GM12801 (cell line): ENCODE results near the gene HDAC11.

Source experiments
- TF ChIP-seq, protein P1 (sequence below): IDR thresholded peaks from one replicate; pipeline ENCODE4 v1.5.1; 2011; ENCODE audit warnings: control low read depth; ENCODE audit not compliant: insufficient read length; ENCODE audit errors: extremely low read depth

The HDAC11 gene

DNA sequence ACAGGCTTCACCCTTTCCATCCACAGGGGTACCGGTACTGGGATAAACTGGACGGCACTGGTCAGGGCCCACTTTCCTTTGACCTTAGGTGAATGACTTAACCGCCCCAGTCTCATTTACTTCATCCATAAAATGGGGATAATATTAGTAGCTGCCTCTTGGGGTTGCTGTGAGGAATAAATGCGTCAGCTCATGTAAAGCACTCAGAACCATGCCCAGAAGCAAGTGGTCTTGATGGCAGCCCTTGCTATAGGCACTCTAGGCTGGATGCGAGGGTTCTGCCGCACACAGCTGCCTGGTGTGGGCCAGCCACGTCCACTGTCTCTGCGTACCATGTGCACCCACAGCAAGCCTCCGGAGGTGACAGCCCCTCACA is 36.6 kb downstream of the HDAC11 start:
- TF ChIP-seq, protein P1, sequence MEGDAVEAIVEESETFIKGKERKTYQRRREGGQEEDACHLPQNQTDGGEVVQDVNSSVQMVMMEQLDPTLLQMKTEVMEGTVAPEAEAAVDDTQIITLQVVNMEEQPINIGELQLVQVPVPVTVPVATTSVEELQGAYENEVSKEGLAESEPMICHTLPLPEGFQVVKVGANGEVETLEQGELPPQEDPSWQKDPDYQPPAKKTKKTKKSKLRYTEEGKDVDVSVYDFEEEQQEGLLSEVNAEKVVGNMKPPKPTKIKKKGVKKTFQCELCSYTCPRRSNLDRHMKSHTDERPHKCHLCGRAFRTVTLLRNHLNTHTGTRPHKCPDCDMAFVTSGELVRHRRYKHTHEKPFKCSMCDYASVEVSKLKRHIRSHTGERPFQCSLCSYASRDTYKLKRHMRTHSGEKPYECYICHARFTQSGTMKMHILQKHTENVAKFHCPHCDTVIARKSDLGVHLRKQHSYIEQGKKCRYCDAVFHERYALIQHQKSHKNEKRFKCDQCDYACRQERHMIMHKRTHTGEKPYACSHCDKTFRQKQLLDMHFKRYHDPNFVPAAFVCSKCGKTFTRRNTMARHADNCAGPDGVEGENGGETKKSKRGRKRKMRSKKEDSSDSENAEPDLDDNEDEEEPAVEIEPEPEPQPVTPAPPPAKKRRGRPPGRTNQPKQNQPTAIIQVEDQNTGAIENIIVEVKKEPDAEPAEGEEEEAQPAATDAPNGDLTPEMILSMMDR, result no peak

DNA sequence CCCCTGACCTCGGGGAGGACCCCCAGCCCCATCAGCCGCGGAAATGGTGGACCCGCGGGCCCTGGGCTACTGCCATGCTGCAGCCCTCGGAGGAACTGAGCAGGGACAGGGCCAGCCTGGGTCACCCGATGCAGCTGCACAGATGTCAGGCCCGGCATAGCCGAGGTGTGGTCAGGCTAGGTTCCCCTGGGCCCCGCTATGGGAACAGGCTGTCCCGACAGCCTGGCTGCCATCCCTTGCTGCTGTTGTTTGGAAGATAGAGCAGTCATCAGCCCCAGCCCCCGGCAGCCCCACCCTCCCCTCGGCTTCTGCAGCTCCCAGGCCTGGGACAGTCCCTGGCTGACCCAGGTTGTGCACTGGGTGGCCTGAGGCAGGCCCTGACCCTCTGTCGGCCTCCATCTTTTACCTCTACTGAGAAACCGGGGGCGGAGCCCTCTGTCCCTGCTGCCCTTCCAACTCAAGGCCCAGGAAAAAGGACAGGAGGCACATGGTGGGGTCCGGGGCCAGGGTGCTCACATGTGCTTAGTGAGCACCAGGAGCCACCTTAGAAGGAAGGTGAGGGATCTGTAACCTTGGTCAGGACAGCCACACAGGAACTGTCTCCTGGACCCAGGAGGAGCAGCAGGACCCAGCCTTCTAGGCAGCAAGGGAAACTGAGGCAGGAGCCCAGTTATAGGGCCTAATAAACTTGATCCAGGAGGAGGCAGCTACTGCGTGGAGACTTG is 37.3 kb downstream of the HDAC11 start:
- TF ChIP-seq, protein P1, result no peak

- TF ChIP-seq, protein P1, result no peak
These were observed 38.4 kb downstream of the HDAC11 start for GRCh38 chr3:13518516-13518953.

DNA sequence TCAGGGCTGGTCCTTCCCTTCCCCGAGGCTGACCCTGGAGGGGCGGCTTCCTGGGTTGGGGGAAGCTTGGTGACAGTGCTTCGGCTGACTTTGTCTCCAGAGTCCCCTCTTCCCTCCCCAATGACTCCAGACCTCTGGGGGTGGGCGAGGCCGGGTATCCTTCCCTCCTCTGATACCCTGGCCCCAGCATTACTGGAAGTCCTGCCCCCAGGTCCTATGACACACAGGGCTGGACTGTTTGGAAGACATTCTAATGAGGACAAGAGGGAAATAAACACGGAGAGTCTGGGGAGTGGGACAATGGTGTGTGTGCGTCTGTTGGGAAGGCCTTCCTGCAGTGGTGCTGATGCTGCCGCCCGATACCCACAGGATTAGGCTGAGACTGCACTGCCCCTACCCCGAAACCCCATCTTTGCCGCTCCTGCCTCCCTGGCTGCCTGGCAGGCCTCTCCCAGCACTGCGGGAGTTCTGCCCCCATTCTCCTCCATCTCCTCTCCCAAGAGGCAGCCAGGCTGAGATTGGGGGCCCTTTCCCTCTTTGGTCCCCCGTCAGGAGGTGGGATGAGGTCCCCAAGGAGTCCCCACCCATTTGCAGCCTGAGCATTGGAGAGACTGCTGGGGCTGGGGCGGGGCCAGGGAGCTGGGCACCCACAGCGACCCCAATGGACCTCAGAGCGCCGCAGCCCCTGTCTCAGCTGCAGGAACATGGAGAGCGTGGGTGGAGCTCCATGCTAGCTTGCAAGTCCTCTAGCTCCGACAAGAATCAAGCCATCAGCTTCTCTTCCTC is 39.1 kb downstream of the HDAC11 start:
- TF ChIP-seq, protein P1, result no peak

GRCh38 chr3:13520326-13520880 is 40.3 kb downstream of the HDAC11 start:
- TF ChIP-seq, protein P1, result no peak

- TF ChIP-seq, protein P1, result no peak
These were observed 41.2 kb downstream of the HDAC11 start for GRCh38 chr3:13521309-13521708.

- TF ChIP-seq, protein P1, result no peak
These were observed 42.1 kb downstream of the HDAC11 start for GRCh38 chr3:13522236-13522635.
